Fibroblast of lung (primary cell): ENCODE data around the gene IFI44L. TPM values are rescaled to one million over a fixed set of nuclear protein-coding genes. Genes with fewer than 3 reads are reported as not detected.
A peak's percentile ranks its signal among the peaks of the same experiment; 100 is the strongest.

Experiments
- DNase-seq, 2 donors: peaks; one replicate each; pipeline versions ENCODE4 v3.0.0 to v3.0.0-alpha.2; 2010; ENCODE audit warnings: low read depth in 2 of 2
- H2AFZ ChIP-seq: 2 replicates; pipeline ENCODE4 v1.5.1; 2012; ENCODE audit warnings: low read length, control low read depth, inconsistent platforms
- H3K27ac ChIP-seq: 2 replicates; pipeline ENCODE4 v1.5.1; 2011; ENCODE audit warnings: low read length, control low read depth; ENCODE audit not compliant: insufficient read depth
- H3K27me3 ChIP-seq: 2 replicates; pipeline ENCODE4 v1.5.1; 2011; ENCODE audit warnings: mild to moderate bottlenecking, low read length; ENCODE audit not compliant: control insufficient read depth, insufficient read depth
- H3K36me3 ChIP-seq: 2 replicates; pipeline ENCODE4 v1.5.1; 2011; ENCODE audit warnings: low read length; ENCODE audit not compliant: control insufficient read depth, insufficient read depth
- H3K4me1 ChIP-seq: 2 replicates; pipeline ENCODE4 v1.5.1; 2011; ENCODE audit warnings: low read length; ENCODE audit not compliant: control insufficient read depth, insufficient read depth; ENCODE audit errors: extremely low read depth
- H3K4me2 ChIP-seq: 2 replicates; pipeline ENCODE4 v1.5.1; 2011; ENCODE audit warnings: low read length, control low read depth; ENCODE audit not compliant: insufficient read depth; ENCODE audit errors: extremely low read depth
- H3K4me3 ChIP-seq, 4 experiments: fragments of 200-600 bp in 1 of 4; sonication (generic) in 1 of 4; replicated peaks in 1 of 4; 2 replicates each; pipeline ENCODE4 v1.5.1; 2011 to 2016; ENCODE audit warnings: low read length in 4 of 4, low read depth in 3 of 4, mild to moderate bottlenecking in 3 of 4, control low read depth in 2 of 4, inconsistent platforms in 1 of 4, mixed read lengths in 1 of 4; ENCODE audit not compliant: insufficient read depth in 1 of 4; ENCODE audit errors: control extremely low read depth in 1 of 4
- H3K79me2 ChIP-seq: 2 replicates; pipeline ENCODE4 v1.5.1; 2012; ENCODE audit warnings: mild to moderate bottlenecking, low read length, inconsistent platforms; ENCODE audit not compliant: control insufficient read depth, insufficient read depth
- H3K9ac ChIP-seq: 2 replicates; pipeline ENCODE4 v1.5.1; 2011; ENCODE audit warnings: mild to moderate bottlenecking, low read length, control low read depth; ENCODE audit not compliant: insufficient read depth
- H3K9me3 ChIP-seq: 2 replicates; pipeline ENCODE4 v1.5.1; 2012; ENCODE audit warnings: low read depth, low read length; ENCODE audit not compliant: control insufficient read depth, insufficient read depth
- H4K20me1 ChIP-seq: 2 replicates; pipeline ENCODE4 v1.5.1; 2011; ENCODE audit warnings: low read length; ENCODE audit not compliant: control insufficient read depth, insufficient read depth; ENCODE audit errors: extremely low read depth
- CTCF ChIP-seq, 2 donors: IDR thresholded peaks in 1 of 2; conservative IDR thresholded peaks in 1 of 2; 1 replicate in 1 of 2; 2 replicates in 1 of 2; pipeline ENCODE4 v1.5.1; 2011 to 2012; ENCODE audit warnings: low read length in 2 of 2, control low read depth in 1 of 2, inconsistent platforms in 1 of 2, low read depth in 1 of 2, mild to moderate bottlenecking in 1 of 2
- EZH2 ChIP-seq: IDR thresholded peaks from 2 replicates; pipeline ENCODE4 v1.5.1; 2012; ENCODE audit warnings: low read length, control low read depth, mild to moderate bottlenecking; ENCODE audit errors: missing control alignments
- polyA plus RNA-seq, 2 donors: library from polyadenylated mRNA; depleted of rRNA in 1 of 2; stranded (reverse) in 1 of 2; unstranded in 1 of 2; fragments of >200 nt; gene quantifications; 2 replicates each; pipeline ENCODE4 v1.2.1, GENCODE V29; 2011 to 2012; ENCODE audit warnings: missing spikeins in 1 of 2
- total RNA-seq: library from RNA; depleted of rRNA; stranded (reverse); fragments of >200 nt; gene quantifications from 2 replicates; pipeline ENCODE4 v1.2.1, GENCODE V29; 2014

Gene IFI44L
- total and polyA plus RNA-seq, 2 donors (not counting 1 experiment from before 2014, with no cell fraction given) = 0.59 to 2.1 TPM

- Histone ChIP-seq H3K4me3 (no peak overlapping the region), H2AFZ (no peak overlapping the region), H3K79me2 (no peaks in the 10 kb centered on the region), H3K27ac (no peak overlapping the region), H4K20me1 (no peaks in the 10 kb centered on the region), H3K27me3 (no peaks in the 10 kb centered on the region), H3K4me2 (no peak overlapping the region), H3K9me3 (no peaks in the 10 kb centered on the region), H3K4me1 (no peaks in the 10 kb centered on the region), H3K9ac (no peak overlapping the region), H3K36me3 (no peaks in the 10 kb centered on the region)
- no peak for DNase-seq
- TF ChIP-seq EZH2 (no peak), CTCF (conservative IDR thresholded peaks at IDR 0.05 in 1 of 2, IDR thresholded peaks at IDR 0.05 in 1 of 2; ENCODE audit: low read depth in 1 of 2, low read length in 2 of 2) (no peak)
Observed at GRCh38 chr1:78599294-78599693, 21.0 kb upstream of the IFI44L start.

- Histone ChIP-seq H3K4me2 (no peak overlapping the region), H3K27me3 (no peaks in the 10 kb centered on the region), H3K9me3 (no peaks in the 10 kb centered on the region), H2AFZ (no peak overlapping the region), H3K79me2 (no peaks in the 10 kb centered on the region), H3K27ac (no peak overlapping the region), H3K4me3 (no peak overlapping the region), H3K9ac (no peak overlapping the region), H3K36me3 (no peaks in the 10 kb centered on the region), H4K20me1 (no peaks in the 10 kb centered on the region), H3K4me1 (no peaks in the 10 kb centered on the region)
- no peak for DNase-seq
- TF ChIP-seq EZH2 (no peak), CTCF (conservative IDR thresholded peaks at IDR 0.05 in 1 of 2, IDR thresholded peaks at IDR 0.05 in 1 of 2; ENCODE audit: low read depth in 1 of 2, low read length in 2 of 2) (no peak)
Observed at GRCh38 chr1:78601068-78601467, 19.2 kb upstream of the IFI44L start.

GRCh38 chr1:78603206-78603605 is 17.0 kb upstream of the IFI44L start:
- Histone ChIP-seq H3K36me3 (no peaks in the 10 kb centered on the region), H3K9me3 (no peaks in the 10 kb centered on the region), H3K27me3 (no peaks in the 10 kb centered on the region), H3K79me2 (no peaks in the 10 kb centered on the region), H3K9ac (no peak overlapping the region), H4K20me1 (no peaks in the 10 kb centered on the region), H3K4me2 (no peak overlapping the region), H3K27ac (no peak overlapping the region), H3K4me1 (no peaks in the 10 kb centered on the region), H2AFZ (no peak overlapping the region), H3K4me3 (no peak overlapping the region)
- no peak for TF ChIP-seq EZH2
- no peak for TF ChIP-seq CTCF (conservative IDR thresholded peaks at IDR 0.05 in 1 of 2, IDR thresholded peaks at IDR 0.05 in 1 of 2; ENCODE audit: low read depth in 1 of 2, low read length in 2 of 2)
- DNase-seq = peak in 1 of 2 donors; percentile 45
